ENCODE measurements around the gene AMTN.
"Not testable (repeated sequence)": the region's sequence is repeated elsewhere in the genome, so short reads cannot be mapped to it uniquely, and the experiment has no call there.

The AMTN gene, protein sequence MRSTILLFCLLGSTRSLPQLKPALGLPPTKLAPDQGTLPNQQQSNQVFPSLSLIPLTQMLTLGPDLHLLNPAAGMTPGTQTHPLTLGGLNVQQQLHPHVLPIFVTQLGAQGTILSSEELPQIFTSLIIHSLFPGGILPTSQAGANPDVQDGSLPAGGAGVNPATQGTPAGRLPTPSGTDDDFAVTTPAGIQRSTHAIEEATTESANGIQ

DNA sequence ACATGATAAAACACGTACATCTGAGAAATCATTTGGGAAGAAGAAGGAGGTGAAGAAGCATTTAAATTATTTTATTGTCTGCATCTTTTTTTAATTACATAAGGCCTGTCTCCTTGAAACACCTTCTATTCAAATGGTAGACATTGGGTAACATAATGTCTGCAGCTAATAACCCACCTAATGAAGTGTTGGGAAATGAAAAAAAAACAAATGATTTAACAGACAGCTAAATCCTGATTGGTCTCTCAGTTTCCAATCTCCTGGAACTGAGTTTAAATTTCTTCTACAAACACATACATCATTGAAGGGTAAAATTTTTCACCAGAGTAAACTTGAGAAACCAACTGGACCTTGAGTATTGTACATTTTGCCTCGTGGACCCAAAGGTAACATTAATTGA lies at the start of gene AMTN:
Gene AMTN (plus strand): TSS at position 301 of the 400 bp plus-strand sequence. CDS start 209 bp downstream, outside the sequence.
- no peak for DNase-seq (ENCODE audit: low read depth in 2 of 2)

DNA sequence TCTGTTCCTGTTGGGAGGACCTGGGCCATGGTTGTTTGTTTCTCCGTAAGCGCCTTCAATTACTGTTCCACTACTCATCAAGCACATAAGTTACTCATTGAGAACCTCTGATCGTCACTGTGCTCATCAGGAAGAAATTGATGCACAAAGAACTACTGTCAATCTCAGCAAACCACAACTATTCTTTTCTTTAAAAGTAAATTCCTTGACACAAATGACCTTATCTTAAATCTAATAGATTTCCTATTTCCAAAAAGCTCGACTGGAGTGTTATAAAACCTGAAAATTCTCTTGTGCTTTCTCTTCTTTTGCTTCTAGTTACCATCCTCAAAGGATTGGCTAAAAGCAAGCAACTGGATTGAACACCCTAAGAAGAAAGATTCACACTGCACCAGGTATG lies 46.5 kb upstream of the AMTN start, which contains the start of gene MUC7:
Gene MUC7 (plus strand): TSS at position 301 of the 400 bp plus-strand sequence. CDS start 1,825 bp downstream, outside the sequence.
- DNase-seq (ENCODE audit: low read depth in 2 of 2), result no peak

DNA sequence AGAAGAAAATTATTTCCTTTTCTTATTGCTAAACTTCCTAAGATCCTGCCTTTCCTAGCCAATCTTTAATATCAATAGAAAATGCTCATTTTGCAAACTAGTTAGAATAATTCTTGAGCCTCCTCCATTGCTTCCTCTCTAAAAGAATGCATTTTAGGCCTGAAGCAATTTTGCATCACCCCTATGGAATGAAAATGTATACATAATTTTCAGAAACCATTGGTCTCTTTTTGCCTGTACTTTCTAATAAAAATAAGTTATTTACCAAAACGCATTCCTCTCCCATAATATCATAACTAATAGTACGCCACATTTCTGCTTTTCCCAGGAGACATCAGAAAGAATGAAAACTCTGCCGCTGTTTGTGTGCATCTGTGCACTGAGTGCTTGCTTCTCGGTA lies 44.7 kb upstream of the AMTN start:
- DNase-seq (ENCODE audit: low read depth in 2 of 2), result no peak

DNA sequence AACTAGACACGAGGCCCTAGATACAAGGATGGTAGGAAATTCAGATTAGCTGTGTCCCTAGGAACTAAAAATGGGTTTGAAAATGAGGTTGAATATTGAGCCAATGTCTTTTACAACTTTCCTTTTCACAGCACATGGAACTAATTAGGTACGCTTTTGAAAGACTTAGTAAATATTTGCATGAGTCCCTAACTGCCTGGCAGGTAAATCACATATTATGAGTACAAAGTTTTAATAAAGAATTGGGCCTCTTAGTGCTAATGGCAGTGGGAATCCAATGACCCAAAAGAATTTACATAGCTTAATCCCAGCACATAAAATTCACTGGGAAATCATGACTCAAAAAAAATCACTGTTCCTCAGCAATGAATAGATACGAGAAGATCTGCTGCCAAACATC lies 29.6 kb upstream of the AMTN start:
- DNase-seq (ENCODE audit: low read depth in 2 of 2), result no peak

DNA sequence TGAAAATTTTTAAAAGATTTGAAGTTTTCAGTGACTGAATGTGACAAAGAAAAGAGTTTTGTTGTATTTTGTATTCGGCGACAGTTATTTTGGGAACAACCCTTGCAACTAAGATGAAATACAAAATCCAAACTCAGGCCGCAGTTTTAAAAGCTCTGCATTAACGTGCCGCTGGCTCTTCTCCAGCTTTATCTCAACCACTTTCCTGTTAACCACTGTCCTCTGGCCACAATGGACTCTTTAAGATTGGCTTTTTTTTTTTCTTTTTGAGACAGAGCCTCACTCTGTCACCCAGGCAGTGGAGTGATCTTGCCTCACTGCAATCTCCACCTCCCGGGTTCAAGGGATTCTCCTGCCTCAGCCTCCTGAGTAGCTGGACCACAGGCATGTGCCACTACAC lies 22.1 kb upstream of the AMTN start:
- no peak for DNase-seq (ENCODE audit: low read depth in 2 of 2)

DNA sequence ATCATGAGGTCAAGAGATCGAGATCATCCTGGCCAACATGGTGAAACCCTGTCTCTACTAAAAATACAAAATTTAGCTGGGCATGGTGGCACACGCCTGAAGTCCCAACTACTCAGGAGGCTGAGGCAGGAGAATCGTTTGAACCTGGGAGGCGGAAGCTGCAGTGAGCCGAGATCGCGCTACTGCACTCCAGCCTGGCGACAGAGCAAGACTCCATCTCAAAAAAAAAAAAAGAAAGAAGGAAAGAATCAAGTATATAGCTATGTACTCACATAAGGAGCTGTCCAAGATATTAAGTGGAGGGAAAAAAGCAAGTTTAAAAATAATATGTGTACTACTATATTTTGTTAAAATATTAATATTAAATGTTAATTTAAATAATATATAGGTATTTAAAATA lies 16.5 kb upstream of the AMTN start:
- DNase-seq (ENCODE audit: low read depth in 2 of 2), result not testable (repeated sequence)

DNA sequence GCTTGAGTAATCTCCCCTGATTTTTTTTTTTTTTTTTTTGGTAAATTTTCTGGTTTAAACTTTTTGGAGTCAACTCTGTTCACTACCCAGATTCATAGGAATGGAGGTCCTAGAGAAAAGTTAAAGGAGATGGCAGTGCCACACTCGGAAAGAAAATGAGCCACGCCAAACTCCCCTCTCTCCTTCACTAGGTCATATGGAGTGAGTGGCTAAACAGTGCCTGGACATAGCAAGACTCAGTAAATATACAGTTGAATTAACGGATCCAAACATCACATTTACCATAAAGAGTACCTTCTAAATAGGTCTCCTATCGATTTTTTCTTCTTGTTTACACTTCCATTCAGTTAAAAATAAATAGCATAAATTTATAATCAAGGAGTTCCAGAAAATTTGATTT lies 13.6 kb upstream of the AMTN start:
- DNase-seq (ENCODE audit: low read depth in 2 of 2), result no peak

DNA sequence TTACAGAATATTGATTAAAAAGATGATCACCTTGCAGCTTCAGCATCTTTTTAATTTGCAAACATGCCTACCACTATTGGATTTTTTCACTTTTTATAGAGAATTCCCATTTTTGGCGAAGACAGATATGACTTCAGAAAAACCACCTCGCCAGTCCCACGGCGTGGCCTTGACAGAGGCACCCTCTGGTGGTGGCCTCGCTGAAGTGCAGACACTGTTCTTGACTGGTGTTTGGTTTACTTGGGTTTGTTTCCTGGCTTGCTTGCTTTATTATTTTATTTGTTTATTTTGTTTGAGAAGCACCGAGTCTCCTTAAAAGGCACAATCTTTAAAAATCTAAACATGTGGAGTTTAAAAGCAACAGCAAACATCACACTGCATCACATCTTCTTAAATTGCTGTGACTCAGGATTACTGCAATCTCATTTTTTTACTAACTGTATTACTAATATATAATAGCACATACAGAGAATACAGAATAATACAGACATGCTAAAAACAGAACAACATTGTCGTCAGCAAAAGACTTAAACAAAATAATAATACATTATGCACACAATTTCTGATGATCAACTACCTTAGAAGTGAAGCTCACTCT lies 13.1 kb upstream of the AMTN start:
- no peak for DNase-seq (ENCODE audit: low read depth in 2 of 2)

DNA sequence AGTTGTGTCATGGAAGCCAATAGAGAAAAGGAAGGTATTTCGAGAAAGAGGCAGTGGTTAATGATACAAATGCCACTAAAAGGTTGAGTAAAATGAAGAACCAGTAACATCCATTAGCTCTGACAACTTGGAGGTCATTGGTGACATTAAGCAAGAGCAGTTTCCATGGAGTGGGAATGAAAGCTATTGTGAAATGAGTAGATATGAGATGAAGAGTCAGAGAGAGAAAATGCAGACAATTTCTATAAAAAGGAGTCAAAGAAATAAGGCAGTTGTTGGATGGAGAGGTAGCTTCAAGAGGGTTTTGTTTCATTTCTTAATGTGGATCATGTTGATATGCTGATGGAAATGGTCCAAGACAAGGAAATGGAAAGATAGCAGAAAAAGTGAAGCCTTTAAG lies 9.6 kb upstream of the AMTN start:
- DNase-seq (ENCODE audit: low read depth in 2 of 2), result no peak

DNA sequence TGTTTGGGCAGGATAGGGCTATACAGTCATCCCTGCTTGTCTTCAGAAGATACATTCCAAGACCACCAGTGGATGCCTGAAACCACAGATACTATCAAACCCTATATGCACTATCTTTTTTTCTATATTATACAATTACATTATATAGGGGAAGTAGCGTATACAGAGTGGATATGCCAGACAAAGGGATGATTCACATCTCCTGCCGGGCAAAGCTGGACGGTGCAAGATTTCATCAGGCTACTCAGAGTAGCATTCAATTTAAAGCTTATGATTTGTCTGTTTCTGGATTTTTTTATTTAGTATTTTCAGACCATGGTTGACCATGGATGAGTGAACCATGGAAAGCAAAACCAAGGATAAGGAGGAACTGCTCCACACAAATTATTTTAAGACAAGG lies 7.0 kb upstream of the AMTN start:
- DNase-seq (ENCODE audit: low read depth in 2 of 2), result no peak

DNA sequence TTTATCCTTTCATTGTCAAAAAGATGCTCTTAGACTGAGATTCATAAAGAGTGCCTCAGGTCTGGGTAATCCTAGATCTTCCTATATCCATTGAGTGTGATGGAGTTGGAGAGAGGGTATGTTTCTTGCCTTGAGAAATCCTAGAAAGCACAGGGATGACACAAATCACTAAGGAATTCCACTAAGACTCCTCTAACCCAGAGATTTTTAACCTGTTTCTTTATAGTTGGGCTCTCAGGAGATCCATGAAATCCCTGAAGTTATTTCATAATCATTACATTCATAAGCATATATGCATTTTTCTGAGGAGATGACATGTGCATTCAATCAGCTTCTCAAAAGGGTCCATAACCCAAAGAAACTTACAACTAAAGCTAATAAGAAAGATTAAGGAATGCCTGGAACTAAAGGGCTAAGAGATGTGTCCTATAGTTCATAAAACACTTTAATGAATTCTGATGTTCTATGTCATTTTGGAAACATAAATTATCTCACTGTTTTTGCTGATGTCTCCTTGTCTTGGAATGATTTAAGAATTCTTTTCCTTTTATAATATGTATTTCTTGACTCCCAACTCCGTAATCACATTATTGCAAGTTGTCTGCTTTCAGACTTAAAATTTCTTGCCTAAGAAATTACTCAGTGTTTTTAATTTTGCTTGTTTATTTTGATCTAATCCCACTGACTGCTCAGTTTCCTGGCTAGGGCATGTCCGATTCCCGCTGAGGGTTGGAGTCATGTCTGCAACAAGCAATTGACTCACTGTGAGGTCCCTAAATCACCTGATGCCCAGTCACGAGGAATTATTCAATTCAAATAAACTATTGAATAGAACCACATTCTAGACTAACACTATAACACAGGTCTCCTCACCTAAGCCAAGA lies 2.8 kb upstream of the AMTN start:
- DNase-seq (ENCODE audit: low read depth in 2 of 2), result no peak

DNA sequence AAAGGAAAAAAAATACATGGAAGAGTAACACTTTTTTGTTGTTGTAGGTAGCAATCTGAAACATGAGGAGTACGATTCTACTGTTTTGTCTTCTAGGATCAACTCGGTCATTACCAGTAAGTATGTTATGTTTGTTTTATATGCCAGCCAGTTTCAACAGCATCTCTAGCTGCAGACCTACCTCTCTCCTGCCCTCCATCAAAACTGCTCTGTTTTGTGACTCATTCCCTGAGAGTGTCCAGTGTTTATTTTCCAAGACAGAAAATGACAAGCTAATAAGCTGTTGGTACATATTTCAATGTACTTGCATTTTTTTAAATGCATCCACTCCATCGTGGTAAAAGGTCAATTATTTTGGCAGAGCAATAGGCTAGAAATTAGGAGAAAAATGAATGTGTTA lies 347 bp downstream of the AMTN start:
- DNase-seq (ENCODE audit: low read depth in 2 of 2), result no peak

DNA sequence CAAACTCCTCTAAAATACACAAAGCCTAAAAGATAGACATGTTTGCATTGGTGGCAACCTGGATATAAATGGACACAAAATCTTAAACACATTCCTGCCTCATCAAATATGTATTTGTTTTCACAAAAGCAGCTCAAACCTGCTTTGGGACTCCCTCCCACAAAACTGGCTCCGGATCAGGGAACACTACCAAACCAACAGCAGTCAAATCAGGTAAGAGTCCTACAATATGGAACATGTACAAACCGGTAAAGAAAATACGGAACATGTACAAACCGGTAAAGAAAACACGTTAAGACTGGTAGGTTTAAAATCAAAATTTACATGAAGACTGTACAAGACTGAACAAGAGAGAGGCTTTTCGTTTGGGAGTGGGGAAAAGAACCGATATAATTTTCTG lies 4.3 kb downstream of the AMTN start:
- DNase-seq (ENCODE audit: low read depth in 2 of 2), result no peak

DNA sequence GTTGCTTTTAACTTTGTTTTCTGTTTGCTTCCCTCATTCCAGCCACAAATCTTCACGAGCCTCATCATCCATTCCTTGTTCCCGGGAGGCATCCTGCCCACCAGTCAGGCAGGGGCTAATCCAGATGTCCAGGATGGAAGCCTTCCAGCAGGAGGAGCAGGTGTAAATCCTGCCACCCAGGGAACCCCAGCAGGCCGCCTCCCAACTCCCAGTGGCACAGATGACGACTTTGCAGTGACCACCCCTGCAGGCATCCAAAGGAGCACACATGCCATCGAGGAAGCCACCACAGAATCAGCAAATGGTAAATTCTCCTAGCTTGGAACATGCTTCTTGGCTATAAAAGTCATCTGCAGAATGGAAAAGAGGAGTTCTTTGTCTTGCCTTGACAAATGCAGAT lies 12.6 kb downstream of the AMTN start:
- DNase-seq (ENCODE audit: low read depth in 2 of 2), result no peak

DNA sequence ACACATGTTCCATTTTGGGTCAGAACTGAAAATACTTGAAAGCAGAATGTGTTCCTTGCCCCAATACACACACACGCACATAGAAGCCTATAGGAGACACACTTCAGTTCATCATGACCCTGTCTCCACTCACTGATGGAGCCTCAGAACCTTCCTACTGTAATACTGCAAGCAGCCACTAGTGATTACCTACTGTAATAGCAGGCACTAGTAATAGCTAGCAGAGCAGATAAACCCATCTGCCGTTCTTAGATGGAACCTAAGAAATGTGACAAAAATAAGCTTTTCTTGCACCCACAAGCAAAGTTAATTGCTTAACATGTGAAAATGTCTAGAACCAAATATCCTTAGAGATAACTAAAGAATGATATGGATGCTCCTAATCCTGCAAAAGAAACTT lies 13.6 kb downstream of the AMTN start:
- DNase-seq (ENCODE audit: low read depth in 2 of 2), result no peak

DNA sequence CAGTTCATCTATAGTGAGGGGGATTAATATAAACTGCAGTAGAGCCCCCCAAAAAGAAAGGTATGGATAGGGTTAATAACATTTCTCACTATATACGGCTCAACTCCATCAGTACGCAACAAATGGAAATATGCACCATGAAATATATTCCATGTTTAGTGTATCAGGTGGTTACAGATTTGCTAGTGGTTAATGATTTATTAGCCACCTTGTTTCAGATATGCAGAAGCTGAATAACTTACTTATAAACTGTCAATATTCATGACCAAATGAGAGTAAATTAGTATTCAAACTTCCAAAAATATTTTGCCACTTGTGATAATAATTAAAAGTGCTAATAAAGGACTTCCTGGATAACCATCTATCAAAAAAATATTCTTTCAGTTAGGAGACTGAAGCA lies 14.8 kb downstream of the AMTN start:
- no peak for DNase-seq (ENCODE audit: low read depth in 2 of 2)

DNA sequence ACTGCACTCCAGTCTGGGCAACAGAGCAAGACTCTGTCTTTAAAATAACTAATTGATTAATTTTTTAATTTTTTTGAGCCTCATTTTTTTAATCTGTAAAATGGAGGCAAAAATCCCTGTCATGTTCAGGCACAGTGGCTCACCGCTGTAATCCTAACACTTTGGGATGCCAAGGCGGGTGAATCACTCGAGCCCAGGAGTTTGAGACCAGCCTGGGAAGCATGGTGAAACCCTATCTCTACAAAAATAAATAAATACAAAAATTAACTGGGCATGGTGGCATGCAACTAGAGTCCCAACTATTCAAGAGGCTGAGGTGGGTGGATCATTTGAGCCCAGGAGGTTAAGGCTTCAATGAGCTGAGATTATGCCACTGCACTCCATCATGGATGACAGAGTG lies 15.4 kb downstream of the AMTN start:
- DNase-seq (ENCODE audit: low read depth in 2 of 2), result no peak

DNA sequence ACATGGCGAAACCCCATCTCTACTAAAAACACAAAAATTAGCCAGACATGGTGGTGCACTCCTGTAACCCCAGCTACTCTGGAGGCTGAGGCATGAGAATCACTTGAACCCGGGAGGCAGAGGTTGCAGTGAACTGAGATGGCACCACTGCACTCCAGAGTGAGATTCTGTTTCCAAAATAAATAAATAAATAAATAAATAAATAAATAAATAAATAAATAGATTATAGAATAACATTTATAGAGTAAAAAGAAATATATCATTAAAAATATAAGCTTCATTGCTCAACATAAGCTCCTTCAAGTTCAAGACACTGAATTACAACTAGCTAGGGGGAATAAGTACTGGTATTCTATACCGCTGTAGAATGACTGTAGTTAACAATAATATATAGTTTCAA lies 16.5 kb downstream of the AMTN start:
- not testable (repeated sequence) for DNase-seq (ENCODE audit: low read depth in 2 of 2)

DNA sequence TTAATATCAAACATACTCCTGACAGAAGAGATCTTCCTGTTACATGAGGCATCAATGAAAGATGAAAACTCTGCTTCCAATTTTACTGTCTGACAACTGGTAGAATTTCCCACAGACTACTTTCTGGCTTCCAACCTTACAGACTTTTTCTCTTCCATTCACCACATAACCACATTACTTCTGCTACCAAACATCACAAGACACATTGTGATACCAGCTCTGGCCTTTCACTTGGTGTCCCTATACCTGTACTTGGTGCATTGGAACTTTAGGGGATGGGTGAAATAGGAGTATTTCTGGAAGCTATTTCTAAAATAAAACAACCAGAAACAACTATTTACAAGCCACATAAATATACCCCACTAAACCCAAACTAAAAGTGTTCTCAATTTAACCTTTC lies 20.5 kb downstream of the AMTN start:
- DNase-seq (ENCODE audit: low read depth in 2 of 2), result no peak

DNA sequence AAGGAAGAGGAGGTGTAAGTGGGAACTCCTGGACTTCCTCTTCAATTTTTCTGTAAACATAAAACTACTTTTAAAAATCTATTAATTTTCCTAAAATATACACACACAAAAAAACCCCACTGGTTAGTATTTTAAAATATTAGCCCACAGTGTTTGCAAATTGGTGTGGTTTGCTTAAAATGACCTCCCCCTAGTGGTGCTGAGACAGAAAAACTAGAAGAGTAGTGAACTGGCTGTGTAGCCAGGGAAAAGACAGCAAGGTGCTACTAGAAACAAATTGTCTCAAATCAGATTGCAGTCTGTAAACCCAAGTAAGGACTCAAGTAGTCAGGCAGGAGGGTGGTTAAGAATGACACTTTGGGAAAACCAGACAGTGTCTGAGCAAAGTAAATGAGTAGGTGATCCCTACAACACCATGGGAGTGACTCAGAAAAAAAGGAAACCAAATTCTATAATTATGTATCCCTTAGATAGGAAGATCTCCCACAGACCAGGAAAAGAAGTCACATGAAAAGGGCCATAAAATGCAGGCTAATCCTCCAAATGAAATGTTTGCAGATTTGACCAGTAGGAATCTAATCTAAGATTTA lies 26.0 kb downstream of the AMTN start:
- no peak for DNase-seq (ENCODE audit: low read depth in 2 of 2)

DNA sequence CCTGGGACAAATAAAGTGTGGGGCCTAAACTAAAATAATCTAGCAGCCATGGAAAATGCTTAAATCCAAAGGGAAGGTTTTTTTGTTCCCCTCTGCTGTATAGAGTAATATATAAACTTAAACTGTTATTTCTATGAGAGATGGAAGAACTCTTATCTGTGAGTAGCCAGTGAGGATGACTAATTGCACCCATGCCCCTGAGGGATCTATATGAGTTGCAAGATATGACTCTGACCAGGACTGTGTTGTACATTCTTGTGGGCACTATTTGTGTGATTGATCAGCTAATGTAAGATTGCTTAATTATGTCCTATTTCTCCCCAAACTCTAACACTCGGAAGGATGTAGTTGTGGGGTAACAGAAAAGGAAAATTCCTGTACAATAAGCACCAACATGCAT lies 38.5 kb downstream of the AMTN start:
- no peak for DNase-seq (ENCODE audit: low read depth in 2 of 2)

DNA sequence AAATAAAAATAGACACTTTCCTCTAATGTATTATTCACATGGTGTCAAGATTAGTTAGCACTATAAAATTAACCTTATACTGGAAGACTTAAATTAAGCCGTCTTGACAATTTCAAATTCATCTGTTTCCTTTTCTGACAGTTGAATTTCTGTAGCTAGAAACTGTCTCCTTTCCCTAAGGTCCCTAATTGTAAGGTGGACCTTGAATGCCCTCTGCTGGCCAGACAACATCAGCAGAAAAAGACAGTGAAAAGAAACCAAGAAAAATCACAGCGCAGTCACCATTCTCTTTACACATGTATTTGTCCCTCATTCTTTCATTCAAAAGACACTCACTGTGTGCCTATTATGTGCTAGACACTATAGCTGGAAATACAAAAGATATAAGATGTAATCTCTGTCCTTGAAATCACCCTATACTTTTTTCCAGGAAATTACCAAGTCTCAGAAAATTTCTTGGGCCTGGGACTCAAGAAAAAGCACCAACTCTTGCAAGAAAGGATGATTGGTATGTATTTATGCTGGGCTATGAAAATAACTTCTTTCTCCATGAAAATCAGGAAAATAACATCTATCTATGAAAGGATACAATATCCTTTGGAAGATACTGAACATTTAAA lies 41.0 kb downstream of the AMTN start:
- DNase-seq (ENCODE audit: low read depth in 2 of 2), result no peak
